HepG2 (cell line): ENCODE measurements around the gene ATP13A5. TPM values are rescaled to one million over a fixed set of nuclear protein-coding genes. Genes with fewer than 3 reads are reported as not detected.

Experiments used
- ATAC-seq: fragments of 200-7000 bp; cut with Tn5 transposase; 3 replicates; pipeline ENCODE4 v1.9.1; 2020; ENCODE audit warnings: mild to moderate bottlenecking, moderate library complexity
- BruUV-seq: library from RNA; stranded (reverse); fragments of 400-500 nt; replicated peaks from 2 replicates; lab custom pipeline; 2021; lab: Mats Ljungman, UMichigan
- CTCF ChIA-PET: fragments of 300-600 bp; formaldehyde crosslinking; extraction: SDS; loops from one replicate; lab custom pipeline; 2021; ENCODE audit warnings: low total read pairs, inconsistent platforms, low intra/inter-chr PET ratio; lab: Yijun Ruan, JAX
- POLR2A ChIA-PET: fragments of 350-600 bp; sonication (Branson Sonifier 250); formaldehyde crosslinking; loops from one replicate; lab custom pipeline; 2020; ENCODE audit warnings: antibody characterized with exemption, inconsistent platforms; lab: Yijun Ruan, JAX
- DNase-seq: peaks from one replicate; pipeline ENCODE4 v3.0.0-alpha.2; 2015; ENCODE audit warnings: low spot score
- FAIRE-seq: peaks from 3 replicates; lab custom pipeline; 2011; peaks lifted over from hg19 to GRCh38; lab: Jason Lieb, UNC
- H2AFZ ChIP-seq: one replicate; pipeline ENCODE4 v1.6.1; 2011; ENCODE audit warnings: low read length, inconsistent platforms
- H3K27ac ChIP-seq: fragments of 300-600 bp; 3 replicates; pipeline ENCODE4 v1.8.0; 2011; ENCODE audit warnings: mixed run types, mild to moderate bottlenecking, mixed read lengths, low read length, inconsistent platforms; ENCODE audit not compliant: insufficient read depth; ENCODE audit errors: extremely low read length
- H3K27me3 ChIP-seq, 2 experiments: fragments of 200-600 bp in 1 of 2; 2 replicates in 1 of 2; 3 replicates in 1 of 2; pipeline versions ENCODE4 v1.6.0 to v1.8.0; 2011; ENCODE audit warnings: low read length in 2 of 2, mild to moderate bottlenecking in 2 of 2, moderate library complexity in 2 of 2, inconsistent platforms in 1 of 2; ENCODE audit not compliant: insufficient read depth in 2 of 2, control insufficient read depth in 1 of 2
- H3K36me3 ChIP-seq, 2 experiments: fragments of 200-600 bp in 1 of 2; replicated peaks in 1 of 2; 2 replicates in 1 of 2; 3 replicates in 1 of 2; pipeline versions ENCODE4 v1.5.1 to v1.8.0; 2011; ENCODE audit warnings: low read length in 2 of 2, inconsistent platforms in 1 of 2; ENCODE audit not compliant: insufficient read depth in 2 of 2, control insufficient read depth in 1 of 2
- H3K4me1 ChIP-seq: 2 replicates; pipeline ENCODE4 v1.5.1; 2012; ENCODE audit warnings: low read length, inconsistent platforms; ENCODE audit not compliant: insufficient read depth
- H3K4me2 ChIP-seq: 2 replicates; pipeline ENCODE4 v1.6.0; 2011; ENCODE audit warnings: low read depth, low read length, inconsistent platforms
- H3K4me3 ChIP-seq, 3 experiments: fragments of 200-600 bp in 1 of 3; sonication (generic), shearing (Covaris generic) in 1 of 3; replicated peaks in 1 of 3; 2 replicates each; pipeline ENCODE4 v1.5.1; 2011 to 2016; ENCODE audit warnings: low read length in 3 of 3, inconsistent platforms in 2 of 3, low read depth in 2 of 3, mild to moderate bottlenecking in 2 of 3, control low read depth in 1 of 3, mixed read lengths in 1 of 3; ENCODE audit not compliant: insufficient read depth in 1 of 3
- H3K79me2 ChIP-seq: one replicate; pipeline ENCODE4 v1.6.1; 2011; ENCODE audit warnings: low read length, inconsistent platforms; ENCODE audit not compliant: insufficient read depth
- H3K9ac ChIP-seq: 2 replicates; pipeline ENCODE4 v1.6.0; 2011; ENCODE audit warnings: mild to moderate bottlenecking, low read depth, low read length, inconsistent platforms; ENCODE audit not compliant: insufficient read depth
- H3K9me3 ChIP-seq: 2 replicates; pipeline ENCODE4 v1.5.1; 2012; ENCODE audit warnings: mild to moderate bottlenecking, low read length
- H4K20me1 ChIP-seq: 2 replicates; pipeline ENCODE4 v1.6.0; 2011; ENCODE audit warnings: inconsistent platforms, mild to moderate bottlenecking, low read length, moderate library complexity; ENCODE audit not compliant: insufficient read depth
- CHD2 ChIP-seq: IDR thresholded peaks from 2 replicates; pipeline ENCODE4 v1.6.1; 2011; ENCODE audit warnings: low read depth, low read length, improper control_type of control experiment
- EEA1 ChIP-seq: sonication (generic); formaldehyde crosslinking; IDR thresholded peaks from 2 replicates; pipeline ENCODE4 v1.5.1; 2020; ENCODE audit warnings: mild to moderate bottlenecking, missing genetic modification reagents, borderline replicate concordance
- FOSL1 ChIP-seq: sonication (generic); formaldehyde crosslinking; IDR thresholded peaks from 2 replicates; pipeline ENCODE4 v1.9.0; 2021; ENCODE audit warnings: missing genetic modification reagents, borderline replicate concordance
- FOXC1 ChIP-seq: sonication (generic); formaldehyde crosslinking; IDR thresholded peaks from 2 replicates; pipeline ENCODE4 v1.8.0; 2022; ENCODE audit warnings: mild to moderate bottlenecking, missing genetic modification reagents, borderline replicate concordance
- JUND ChIP-seq: sonication (generic); formaldehyde crosslinking; IDR thresholded peaks from 2 replicates; pipeline ENCODE4 v1.8.0; 2022; ENCODE audit warnings: mild to moderate bottlenecking, missing genetic modification reagents
- KLF16 ChIP-seq, 2 experiments: sonication (generic) in 1 of 2; formaldehyde crosslinking in 1 of 2; IDR thresholded peaks; 2 replicates each; pipeline versions ENCODE4 v1.6.1 to v1.8.0; 2016 to 2023; ENCODE audit warnings: missing genetic modification reagents in 2 of 2, missing compliant biosample characterization in 1 of 2
- PRMT3 ChIP-seq: sonication (generic); formaldehyde crosslinking; IDR thresholded peaks from 2 replicates; pipeline ENCODE4 v1.8.1; 2022; ENCODE audit warnings: low read depth, mild to moderate bottlenecking, moderate library complexity, missing genetic modification reagents, borderline replicate concordance
- RARG ChIP-seq: sonication (generic); formaldehyde crosslinking; IDR thresholded peaks from 2 replicates; pipeline ENCODE4 v1.4.0; 2020; ENCODE audit warnings: low read depth, mild to moderate bottlenecking, missing genetic modification reagents
- RBM39 ChIP-seq: fragments of 200-400 bp; formaldehyde crosslinking; IDR thresholded peaks from one replicate; pipeline ENCODE4 v1.6.1; 2018; ENCODE audit warnings: antibody characterized with exemption, mild to moderate bottlenecking, low read depth, low read length; ENCODE audit not compliant: poor library complexity, severe bottlenecking
- SUZ12 ChIP-seq: fragments of 150-350 bp; IDR thresholded peaks from 2 replicates; pipeline ENCODE4 v1.6.1; 2014; ENCODE audit warnings: low read depth, low read length
- SYNCRIP ChIP-seq: fragments of 200-400 bp; formaldehyde crosslinking; IDR thresholded peaks from 2 replicates; pipeline ENCODE4 v1.6.1; 2018; ENCODE audit warnings: mild to moderate bottlenecking, low read depth, low read length; ENCODE audit not compliant: insufficient read depth
- YEATS2 ChIP-seq: sonication (generic); formaldehyde crosslinking; IDR thresholded peaks from 2 replicates; pipeline ENCODE4 v1.4.0; 2020; ENCODE audit warnings: missing genetic modification reagents, borderline replicate concordance
- ZBTB1 ChIP-seq: sonication (generic); formaldehyde crosslinking; IDR thresholded peaks from 2 replicates; pipeline ENCODE4 v1.4.0; 2020; ENCODE audit warnings: missing genetic modification reagents, borderline replicate concordance
- ZSCAN29 ChIP-seq: sonication (generic); formaldehyde crosslinking; conservative IDR thresholded peaks from 2 replicates; pipeline ENCODE4 v1.4.0; 2020; ENCODE audit warnings: mild to moderate bottlenecking, missing genetic modification reagents
- WGBS: methylation state at CpG from one replicate; pipeline ENCODE4 v1.1.6; 2017; ENCODE audit warnings: low lambda C conversion rate; 5-methylcytosine and 5-hydroxymethylcytosine counted together
- in situ Hi-C: cut with HindIII; loops from 2 replicates; pipeline ENCODE4 v1.10.0; 2017; ENCODE audit warnings: low pct_unique_long_range_greater_than_20kb; ENCODE audit not compliant: extremely low pct_ligation_motif_present
- intact Hi-C: fragments of 100-400 bp; cut with micrococcal nuclease; formaldehyde crosslinking; loops from one replicate; pipeline ENCODE4 v1.10.0; 2022; ENCODE audit not compliant: unreplicated experiment
- polyA plus RNA-seq, 8 experiments: library from polyadenylated mRNA; depleted of rRNA in 3 of 8; stranded (reverse) in 7 of 8; unstranded in 1 of 8; fragments of >200 nt; fragmentation: Illumina TruSeq in 4 of 8; extraction: Trizol in 4 of 8; gene quantifications; 2 replicates each; pipeline versions ENCODE4 v1.2.1 to v1.2.3, GENCODE V29; 2011 to 2016; ENCODE audit warnings: low read depth in 4 of 8, missing spikeins in 1 of 8, mixed read lengths in 1 of 8; ENCODE audit not compliant: insufficient read depth in 1 of 8
- total RNA-seq, 5 experiments: library from RNA; depleted of rRNA; stranded (reverse); fragments of >200 nt; fragmentation: Illumina TruSeq; extraction: Trizol; gene quantifications; 2 replicates each; pipeline ENCODE4 v1.2.3, GENCODE V29; 2016; ENCODE audit warnings: low read depth in 1 of 5
- TF ChIP-seq, protein P1 (sequence below): sonication (generic); formaldehyde crosslinking; IDR thresholded peaks from 2 replicates; pipeline ENCODE4 v1.8.1; 2022; ENCODE audit warnings: low read depth, mild to moderate bottlenecking, missing genetic modification reagents
- TF ChIP-seq, protein P2 (sequence below): sonication (generic); formaldehyde crosslinking; IDR thresholded peaks from 2 replicates; pipeline ENCODE4 v1.4.0; 2020; ENCODE audit warnings: missing genetic modification reagents, mild to moderate bottlenecking, borderline replicate concordance
- TF ChIP-seq, protein P3 (sequence below): sonication (generic); formaldehyde crosslinking; IDR thresholded peaks from 2 replicates; pipeline ENCODE4 v1.4.0; 2020; ENCODE audit warnings: mild to moderate bottlenecking, low read depth, missing genetic modification reagents
- TF ChIP-seq, protein P4 (sequence below): sonication (generic); formaldehyde crosslinking; IDR thresholded peaks from 2 replicates; pipeline ENCODE4 v1.4.0; 2020; ENCODE audit warnings: mild to moderate bottlenecking, missing genetic modification reagents

Gene ATP13A5
- total and polyA plus RNA-seq, 2 of the 13 experiments (the other 11 are each of a cell fraction or from before 2014, with no cell fraction given) = not detected

DNA sequence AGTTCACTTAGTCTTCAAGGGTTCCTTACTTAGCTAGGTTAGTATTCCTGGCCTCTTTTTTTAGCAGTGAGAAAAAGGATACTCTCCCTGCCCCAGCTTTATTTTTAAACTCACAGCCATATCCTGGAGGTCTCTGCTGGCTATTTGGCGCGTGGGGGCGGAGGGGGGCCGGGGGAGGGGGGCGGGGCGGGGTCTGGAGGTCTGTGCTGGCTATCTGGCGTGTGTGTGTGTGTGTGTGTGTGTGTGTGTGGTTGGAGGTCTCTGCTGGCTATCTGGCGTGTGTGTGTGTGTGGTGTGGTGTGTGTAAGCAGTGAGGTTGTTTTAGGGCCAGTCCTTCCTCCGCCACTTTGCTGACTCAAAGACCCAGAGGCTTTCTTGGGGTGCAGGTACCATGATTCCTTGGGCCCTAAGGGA lies 138.1 kb downstream of the ATP13A5 start:
- TF ChIP-seq PRMT3 (CRISPR knock-in tag) (no peak), SUZ12 (no peak), SYNCRIP (no peak), ZSCAN29 (CRISPR knock-in tag) (no peak), YEATS2 (CRISPR knock-in tag) (no peak), FOSL1 (no peak), ZBTB1 (CRISPR knock-in tag) (no peak), KLF16 (CRISPR knock-in tag; IDR thresholded peaks at IDR 0.05) (no peak), JUND (CRISPR knock-in tag) (no peak), FOXC1 (CRISPR knock-in tag) (no peak), RBM39 (no peak), CHD2 (no peak), RARG (no peak), EEA1 (CRISPR knock-in tag) (no peak)
- TF ChIP-seq, protein P1, sequence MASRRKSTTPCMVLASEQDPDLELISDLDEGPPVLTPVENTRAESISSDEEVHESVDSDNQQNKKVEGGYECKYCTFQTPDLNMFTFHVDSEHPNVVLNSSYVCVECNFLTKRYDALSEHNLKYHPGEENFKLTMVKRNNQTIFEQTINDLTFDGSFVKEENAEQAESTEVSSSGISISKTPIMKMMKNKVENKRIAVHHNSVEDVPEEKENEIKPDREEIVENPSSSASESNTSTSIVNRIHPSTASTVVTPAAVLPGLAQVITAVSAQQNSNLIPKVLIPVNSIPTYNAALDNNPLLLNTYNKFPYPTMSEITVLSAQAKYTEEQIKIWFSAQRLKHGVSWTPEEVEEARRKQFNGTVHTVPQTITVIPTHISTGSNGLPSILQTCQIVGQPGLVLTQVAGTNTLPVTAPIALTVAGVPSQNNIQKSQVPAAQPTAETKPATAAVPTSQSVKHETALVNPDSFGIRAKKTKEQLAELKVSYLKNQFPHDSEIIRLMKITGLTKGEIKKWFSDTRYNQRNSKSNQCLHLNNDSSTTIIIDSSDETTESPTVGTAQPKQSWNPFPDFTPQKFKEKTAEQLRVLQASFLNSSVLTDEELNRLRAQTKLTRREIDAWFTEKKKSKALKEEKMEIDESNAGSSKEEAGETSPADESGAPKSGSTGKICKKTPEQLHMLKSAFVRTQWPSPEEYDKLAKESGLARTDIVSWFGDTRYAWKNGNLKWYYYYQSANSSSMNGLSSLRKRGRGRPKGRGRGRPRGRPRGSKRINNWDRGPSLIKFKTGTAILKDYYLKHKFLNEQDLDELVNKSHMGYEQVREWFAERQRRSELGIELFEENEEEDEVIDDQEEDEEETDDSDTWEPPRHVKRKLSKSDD = no peak
- TF ChIP-seq, protein P2, sequence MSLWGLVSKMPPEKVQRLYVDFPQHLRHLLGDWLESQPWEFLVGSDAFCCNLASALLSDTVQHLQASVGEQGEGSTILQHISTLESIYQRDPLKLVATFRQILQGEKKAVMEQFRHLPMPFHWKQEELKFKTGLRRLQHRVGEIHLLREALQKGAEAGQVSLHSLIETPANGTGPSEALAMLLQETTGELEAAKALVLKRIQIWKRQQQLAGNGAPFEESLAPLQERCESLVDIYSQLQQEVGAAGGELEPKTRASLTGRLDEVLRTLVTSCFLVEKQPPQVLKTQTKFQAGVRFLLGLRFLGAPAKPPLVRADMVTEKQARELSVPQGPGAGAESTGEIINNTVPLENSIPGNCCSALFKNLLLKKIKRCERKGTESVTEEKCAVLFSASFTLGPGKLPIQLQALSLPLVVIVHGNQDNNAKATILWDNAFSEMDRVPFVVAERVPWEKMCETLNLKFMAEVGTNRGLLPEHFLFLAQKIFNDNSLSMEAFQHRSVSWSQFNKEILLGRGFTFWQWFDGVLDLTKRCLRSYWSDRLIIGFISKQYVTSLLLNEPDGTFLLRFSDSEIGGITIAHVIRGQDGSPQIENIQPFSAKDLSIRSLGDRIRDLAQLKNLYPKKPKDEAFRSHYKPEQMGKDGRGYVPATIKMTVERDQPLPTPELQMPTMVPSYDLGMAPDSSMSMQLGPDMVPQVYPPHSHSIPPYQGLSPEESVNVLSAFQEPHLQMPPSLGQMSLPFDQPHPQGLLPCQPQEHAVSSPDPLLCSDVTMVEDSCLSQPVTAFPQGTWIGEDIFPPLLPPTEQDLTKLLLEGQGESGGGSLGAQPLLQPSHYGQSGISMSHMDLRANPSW = no peak
- TF ChIP-seq, protein P3, sequence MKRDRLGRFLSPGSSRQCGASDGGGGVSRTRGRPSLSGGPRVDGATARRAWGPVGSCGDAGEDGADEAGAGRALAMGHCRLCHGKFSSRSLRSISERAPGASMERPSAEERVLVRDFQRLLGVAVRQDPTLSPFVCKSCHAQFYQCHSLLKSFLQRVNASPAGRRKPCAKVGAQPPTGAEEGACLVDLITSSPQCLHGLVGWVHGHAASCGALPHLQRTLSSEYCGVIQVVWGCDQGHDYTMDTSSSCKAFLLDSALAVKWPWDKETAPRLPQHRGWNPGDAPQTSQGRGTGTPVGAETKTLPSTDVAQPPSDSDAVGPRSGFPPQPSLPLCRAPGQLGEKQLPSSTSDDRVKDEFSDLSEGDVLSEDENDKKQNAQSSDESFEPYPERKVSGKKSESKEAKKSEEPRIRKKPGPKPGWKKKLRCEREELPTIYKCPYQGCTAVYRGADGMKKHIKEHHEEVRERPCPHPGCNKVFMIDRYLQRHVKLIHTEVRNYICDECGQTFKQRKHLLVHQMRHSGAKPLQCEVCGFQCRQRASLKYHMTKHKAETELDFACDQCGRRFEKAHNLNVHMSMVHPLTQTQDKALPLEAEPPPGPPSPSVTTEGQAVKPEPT (CRISPR knock-in tag) = no peak
- TF ChIP-seq, protein P4, sequence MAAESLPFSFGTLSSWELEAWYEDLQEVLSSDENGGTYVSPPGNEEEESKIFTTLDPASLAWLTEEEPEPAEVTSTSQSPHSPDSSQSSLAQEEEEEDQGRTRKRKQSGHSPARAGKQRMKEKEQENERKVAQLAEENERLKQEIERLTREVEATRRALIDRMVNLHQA (CRISPR knock-in tag) = no peak
- intact Hi-C loops = no loop called here
- CTCF ChIA-PET = no interaction called here
- FAIRE-seq (no peak), ATAC-seq (no peak), DNase-seq (no peak)
- H3K4me1 ChIP-seq = no peaks in the 10 kb centered on the region
- no peaks in the 10 kb centered on the region for H3K27me3 ChIP-seq
- 47% methylated on average over 6 of the region's 9 CpGs for WGBS
- H3K9me3 ChIP-seq = no peaks in the 10 kb centered on the region
- H3K9ac ChIP-seq = no peak overlapping the region
- no peaks in the 10 kb centered on the region for H3K79me2 ChIP-seq
- H3K36me3 ChIP-seq = no peaks in the 10 kb centered on the region
- H3K4me3 ChIP-seq = no peak overlapping the region
- no peak overlapping the region for H3K27ac ChIP-seq
- H4K20me1 ChIP-seq = no peaks in the 10 kb centered on the region
- H3K4me2 ChIP-seq = no peak overlapping the region
- POLR2A ChIA-PET = no interaction called here
- no peak overlapping the region for H2AFZ ChIP-seq
- no TSS peak for BruUV-seq
- in situ Hi-C loops = no loop called here
